HG03571 (cell line): ENCODE data around the gene MYO18B.

Source experiments
- ATAC-seq: cut with Tn5 transposase; IDR thresholded peaks from one replicate; pipeline ENCODE4 v1.9.1; 2021; ENCODE audit not compliant: unreplicated experiment

MYO18B gene

GRCh38 chr22:25935266-25936058 is 193.5 kb downstream of the MYO18B start:
- ATAC-seq, result no peak

- ATAC-seq, result no peak
These were observed 196.2 kb downstream of the MYO18B start for GRCh38 chr22:25938151-25938550.

DNA sequence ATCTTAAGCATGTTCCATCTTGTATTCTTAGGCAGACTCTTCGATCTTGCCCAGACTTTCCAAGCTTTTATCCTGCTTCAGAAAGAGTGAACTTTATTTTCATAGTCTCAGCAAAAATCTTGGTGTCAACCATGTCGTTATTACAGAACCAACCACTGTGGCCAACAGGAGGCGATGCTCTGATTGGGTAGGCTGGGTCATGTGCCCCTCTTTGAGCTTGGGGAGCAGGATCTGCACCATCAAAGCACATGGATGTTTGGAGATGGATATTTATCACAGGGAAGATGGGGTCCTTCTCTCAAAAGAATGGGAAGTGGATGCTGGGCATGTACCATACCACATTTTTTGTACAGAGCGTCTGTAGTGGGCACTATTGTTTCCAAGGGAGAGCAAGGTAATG is 197.4 kb downstream of the MYO18B start:
- ATAC-seq, result no peak

- ATAC-seq, result no peak
These were observed 198.5 kb downstream of the MYO18B start for GRCh38 chr22:25940479-25940878.

DNA sequence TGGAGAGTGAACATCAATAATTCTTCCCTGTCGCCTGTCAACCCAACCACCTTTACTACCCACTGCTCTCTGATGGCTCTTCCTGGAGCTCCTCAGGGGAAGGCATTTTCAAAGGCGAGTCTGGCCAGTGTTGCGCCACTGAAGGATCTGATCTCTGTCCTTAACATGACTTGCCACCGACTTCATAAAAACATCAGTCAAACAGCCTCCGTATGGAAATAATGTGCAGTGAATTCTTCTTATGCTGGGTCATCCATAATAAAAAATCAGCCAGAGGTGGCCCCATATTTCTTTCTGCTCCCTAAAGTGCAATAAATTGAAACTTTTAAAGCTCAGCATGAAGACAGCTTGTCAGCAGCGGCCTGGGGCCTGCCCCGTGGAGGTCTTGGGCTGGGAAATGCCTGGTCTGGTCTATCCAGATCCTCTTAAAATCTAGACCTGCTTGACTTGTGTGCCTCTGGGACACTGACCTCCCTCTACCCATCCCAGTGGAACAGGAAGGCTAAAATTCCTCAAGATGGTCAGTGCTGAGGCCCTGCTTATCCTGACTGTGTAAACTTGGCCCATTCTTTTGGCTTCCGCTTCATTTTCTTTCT is 199.5 kb downstream of the MYO18B start:
- ATAC-seq, result no peak

GRCh38 chr22:25942115-25942855 is 200.3 kb downstream of the MYO18B start:
- ATAC-seq, result no peak

- ATAC-seq, result no peak
These were observed 200.9 kb downstream of the MYO18B start for GRCh38 chr22:25942856-25943411.

DNA sequence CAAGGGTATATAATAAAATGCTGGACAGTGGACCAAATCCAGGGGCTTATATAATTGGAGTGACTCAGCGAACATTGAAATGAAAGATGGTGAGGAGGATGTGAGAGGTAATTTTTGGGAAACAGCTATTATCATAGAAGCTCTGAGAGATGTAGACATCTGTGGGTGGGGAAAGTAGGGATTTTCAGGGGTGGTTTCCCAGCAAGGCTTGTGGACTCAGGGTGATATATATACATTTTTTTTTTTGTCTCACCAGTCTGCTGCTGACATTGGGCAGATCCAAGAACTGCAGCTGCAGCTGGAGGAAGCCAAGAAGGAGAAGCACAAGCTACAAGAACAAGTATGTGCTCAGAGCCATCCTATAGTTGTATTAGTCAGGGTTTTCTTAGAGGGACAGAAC is 208.1 kb downstream of the MYO18B start:
- no peak for ATAC-seq

- ATAC-seq, result no peak
These were observed 211.3 kb downstream of the MYO18B start for GRCh38 chr22:25953276-25953675.

DNA sequence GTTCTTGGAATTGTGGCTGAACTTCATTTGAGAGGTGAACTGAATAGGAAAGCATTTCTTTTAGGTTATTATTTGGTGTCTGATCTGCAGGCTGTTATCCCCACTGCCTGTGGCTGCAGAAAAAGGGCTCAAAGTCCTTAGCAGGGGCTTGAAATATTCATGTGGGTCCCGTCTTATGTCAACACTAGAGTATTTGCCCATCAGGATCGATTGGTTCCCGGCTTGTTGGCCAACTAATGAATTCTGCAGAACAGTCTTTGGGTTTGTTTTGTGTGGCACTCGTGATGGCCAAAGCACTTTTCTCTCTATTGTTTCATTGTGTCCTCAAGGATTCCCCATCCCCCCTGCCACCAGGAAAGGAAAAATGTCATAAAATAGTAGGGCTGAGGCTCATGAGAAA is 211.9 kb downstream of the MYO18B start:
- no peak for ATAC-seq

DNA sequence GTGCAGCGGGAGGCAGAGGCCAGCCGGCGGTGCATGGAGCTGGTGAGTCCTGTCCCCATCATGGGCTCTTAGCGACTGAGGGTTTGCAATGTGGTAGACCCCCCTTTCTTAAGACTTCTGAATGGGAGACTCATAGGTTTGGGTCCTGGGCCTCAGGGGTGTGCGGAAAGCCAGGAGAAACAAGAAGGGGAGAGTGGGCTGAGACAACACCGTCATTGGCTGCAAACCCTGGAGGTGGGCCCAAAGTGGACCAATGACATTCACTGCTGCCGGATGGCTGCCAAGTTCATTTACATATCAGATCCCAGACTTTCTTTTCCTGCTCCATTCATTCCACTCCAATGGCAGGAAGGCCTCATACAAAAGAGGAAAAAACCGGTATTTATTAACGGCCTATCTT is 213.3 kb downstream of the MYO18B start:
- no peak for ATAC-seq

DNA sequence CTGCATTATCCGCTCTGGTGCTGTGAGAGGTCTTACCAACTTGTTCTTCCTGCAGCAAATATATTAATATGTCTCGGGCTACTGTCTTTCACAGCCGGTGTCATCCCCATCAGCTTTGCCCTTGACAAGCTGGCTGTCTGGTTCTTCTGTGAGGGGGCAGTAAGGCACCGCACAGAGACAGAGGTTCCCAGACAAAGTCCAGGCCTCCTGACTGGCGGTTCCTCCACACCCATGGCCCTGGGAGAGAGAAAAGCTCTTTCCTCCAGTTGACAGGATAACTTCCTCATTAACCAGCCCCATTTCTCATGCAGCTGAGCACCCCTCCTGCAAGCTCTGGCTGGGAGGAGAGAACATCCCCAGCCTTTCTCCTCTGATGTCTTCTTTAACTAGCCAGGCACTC is 214.8 kb downstream of the MYO18B start:
- ATAC-seq, result no peak

GRCh38 chr22:25959818-25960774 is 218.1 kb downstream of the MYO18B start:
- ATAC-seq, result no peak

- ATAC-seq, result no peak
These were observed 219.7 kb downstream of the MYO18B start for GRCh38 chr22:25961699-25962098.

DNA sequence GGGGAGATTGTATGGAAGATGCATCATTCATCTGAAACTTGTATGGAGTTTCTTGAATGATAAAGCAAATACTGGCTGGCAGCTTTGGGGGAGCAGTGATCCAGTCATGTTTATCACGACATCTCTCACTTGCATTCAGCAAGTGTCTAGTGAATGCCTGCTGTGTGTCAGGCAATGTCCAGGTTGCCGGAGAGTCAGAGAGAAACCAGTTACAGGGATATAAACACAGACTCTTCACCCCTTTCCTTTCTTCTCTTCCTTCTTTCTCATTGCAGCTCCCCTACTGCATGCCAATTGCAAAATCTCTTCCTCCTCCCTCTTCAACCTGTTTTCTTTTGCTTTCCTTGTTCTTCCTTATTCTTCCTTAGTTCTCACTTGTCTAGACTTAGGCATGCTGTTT is 220.7 kb downstream of the MYO18B start:
- ATAC-seq, result no peak

- no peak for ATAC-seq
These were observed 223.2 kb downstream of the MYO18B start for GRCh38 chr22:25964961-25965730.

DNA sequence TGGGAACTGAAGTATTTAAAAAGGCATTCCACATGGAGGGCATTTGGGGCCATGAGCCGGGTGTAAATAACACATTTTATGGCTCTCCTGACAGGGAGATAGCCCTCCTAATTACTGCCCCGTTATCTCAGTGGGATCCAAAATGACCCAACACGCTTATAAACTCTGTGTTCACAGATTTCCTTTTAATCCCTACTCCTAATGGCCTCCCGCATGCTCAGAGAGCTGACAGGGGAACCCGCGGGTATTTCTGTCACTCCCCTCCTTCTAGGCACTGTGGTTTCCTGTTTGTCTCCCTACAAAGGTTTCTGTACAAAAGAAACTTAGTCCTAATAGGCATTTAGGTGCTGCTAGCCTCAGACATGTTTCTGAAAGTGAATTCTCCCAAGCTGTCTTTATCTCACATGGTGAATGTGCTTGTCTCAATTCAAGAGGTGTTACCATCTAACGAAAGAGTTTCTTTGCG is 224.5 kb downstream of the MYO18B start:
- no peak for ATAC-seq

DNA sequence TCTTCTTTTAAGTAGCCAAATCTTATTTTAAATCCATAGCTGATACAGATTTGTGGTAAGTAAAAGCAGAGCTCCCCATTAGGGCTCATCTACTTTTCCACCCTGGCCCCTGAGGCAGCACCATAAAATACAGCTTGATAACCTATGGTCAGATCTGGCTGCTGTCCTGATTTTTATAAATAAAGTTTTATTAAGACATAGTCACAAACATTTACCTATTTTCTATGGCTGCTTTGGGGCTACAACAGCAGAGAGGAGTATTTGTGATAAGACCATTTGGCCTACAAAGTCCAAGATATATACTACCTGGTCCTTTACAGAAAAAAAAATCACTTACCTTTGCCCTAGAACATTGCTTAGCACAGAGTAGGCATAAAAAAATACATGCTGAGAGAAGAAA is 227.3 kb downstream of the MYO18B start:
- no peak for ATAC-seq

DNA sequence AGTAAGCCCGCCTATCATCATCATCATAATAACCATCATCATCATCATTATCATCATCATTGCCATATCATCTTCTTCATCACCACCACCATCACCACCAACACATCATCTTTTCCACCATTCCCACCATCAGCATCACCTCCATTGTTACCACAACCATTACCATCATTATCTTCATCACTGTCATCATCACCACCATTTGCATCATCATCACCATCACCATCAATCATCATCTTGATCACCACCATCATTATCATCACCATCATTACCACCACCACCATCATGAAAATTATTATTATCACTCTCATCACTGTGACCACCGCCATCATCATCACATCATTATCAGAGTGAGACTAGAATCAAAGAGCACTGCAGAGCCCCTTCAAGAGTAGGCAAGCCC is 227.9 kb downstream of the MYO18B start:
- no peak for ATAC-seq
